RWPE2 (cell line): Measurements from ENCODE around the gene DHRS3.

ENCODE experiments used
- ATAC-seq: fragments of 200-7000 bp; cut with Tn5 transposase; 3 replicates; pipeline ENCODE4 v1.9.1; 2021; ENCODE audit warnings: low read depth
- DNase-seq: peaks from one replicate; pipeline ENCODE4 v3.0.0-alpha.2; 2020; ENCODE audit warnings: low spot score
- H3K27ac ChIP-seq: fragments of 450-650 bp; 2 replicates; pipeline ENCODE4 v1.5.1; 2017; ENCODE audit warnings: mild to moderate bottlenecking; ENCODE audit not compliant: poor library complexity, severe bottlenecking
- H3K27me3 ChIP-seq: fragments of 250-450 bp; sonication (Bioruptor Pico); 2 replicates; pipeline ENCODE4 v1.5.1; 2021; ENCODE audit warnings: mild to moderate bottlenecking, moderate library complexity; ENCODE audit not compliant: insufficient read depth, poor library complexity, severe bottlenecking
- H3K36me3 ChIP-seq: fragments of 250-450 bp; sonication (Bioruptor Pico); 2 replicates; pipeline ENCODE4 v1.5.1; 2020; ENCODE audit warnings: low read depth, mild to moderate bottlenecking, moderate library complexity
- H3K4me1 ChIP-seq: fragments of 250-450 bp; sonication (Bioruptor Pico); 2 replicates; pipeline ENCODE4 v1.5.1; 2021; ENCODE audit warnings: mild to moderate bottlenecking, moderate library complexity; ENCODE audit not compliant: insufficient read depth, poor library complexity, severe bottlenecking
- H3K4me3 ChIP-seq: fragments of 250-450 bp; sonication (Bioruptor Pico); 2 replicates; pipeline ENCODE4 v1.5.1; 2021; ENCODE audit warnings: mild to moderate bottlenecking, moderate library complexity; ENCODE audit not compliant: severe bottlenecking
- H3K9me3 ChIP-seq: fragments of 250-450 bp; sonication (Bioruptor Pico); 2 replicates; pipeline ENCODE4 v1.5.1; 2021; ENCODE audit warnings: mild to moderate bottlenecking, moderate library complexity; ENCODE audit not compliant: severe bottlenecking
- TF ChIP-seq, protein P1 (sequence below): fragments of 450-650 bp; IDR thresholded peaks from one replicate; pipeline ENCODE4 v1.5.1; 2017; ENCODE audit warnings: mild to moderate bottlenecking, moderate library complexity; ENCODE audit not compliant: poor library complexity, severe bottlenecking

DHRS3 gene, protein sequence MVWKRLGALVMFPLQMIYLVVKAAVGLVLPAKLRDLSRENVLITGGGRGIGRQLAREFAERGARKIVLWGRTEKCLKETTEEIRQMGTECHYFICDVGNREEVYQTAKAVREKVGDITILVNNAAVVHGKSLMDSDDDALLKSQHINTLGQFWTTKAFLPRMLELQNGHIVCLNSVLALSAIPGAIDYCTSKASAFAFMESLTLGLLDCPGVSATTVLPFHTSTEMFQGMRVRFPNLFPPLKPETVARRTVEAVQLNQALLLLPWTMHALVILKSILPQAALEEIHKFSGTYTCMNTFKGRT

DNA sequence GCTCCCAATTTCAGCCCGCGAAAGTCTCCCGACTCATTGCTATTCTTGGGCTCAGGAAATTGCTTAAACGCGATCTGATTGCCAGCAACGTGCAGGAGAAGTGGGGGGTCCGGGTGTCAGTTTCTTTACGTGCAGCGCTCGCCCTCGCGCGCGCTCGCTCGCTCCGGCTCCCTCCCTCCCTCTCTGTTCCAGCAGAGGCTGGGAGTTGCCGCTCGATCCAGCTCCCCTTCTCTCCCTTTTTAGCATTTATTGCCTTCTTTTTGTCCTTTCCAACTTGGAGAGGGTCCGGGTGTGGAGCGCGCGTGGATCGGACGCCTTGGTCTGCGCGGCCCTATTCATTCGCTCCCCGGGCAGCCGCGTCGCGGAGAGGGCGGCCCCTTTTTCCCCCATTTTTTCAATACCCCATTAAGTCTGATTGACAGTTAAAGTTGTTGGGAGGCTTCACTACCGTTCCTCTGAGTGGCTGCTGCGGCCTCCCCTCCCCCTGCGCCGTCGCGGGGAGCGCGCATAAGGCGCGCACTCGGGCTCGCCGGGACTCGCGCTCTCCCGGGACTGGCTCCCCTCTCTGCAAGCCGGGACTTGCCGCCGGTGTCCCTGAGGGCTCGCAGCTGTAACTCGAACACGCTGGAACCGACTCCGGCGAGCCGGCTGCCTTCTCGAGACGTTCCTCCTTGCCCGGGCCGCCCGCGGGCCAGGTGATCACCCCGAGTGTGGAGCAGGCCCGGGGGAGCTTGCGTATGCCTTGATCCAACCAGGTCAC is at the start of gene DHRS3:
DHRS3 (minus strand) TSS at position 310 of the 760 bp plus-strand sequence. CDS start 862 bp downstream, outside the sequence.
- no peaks in the 10 kb centered on the region for H3K9me3 ChIP-seq
- no peaks in the 10 kb centered on the region for H3K36me3 ChIP-seq
- H3K27me3 ChIP-seq, result no peaks in the 10 kb centered on the region
- peak within 1 kb of the TSS; percentile 53 for H3K4me3 ChIP-seq
- peaks cover 13% of the 10 kb centered on the region for H3K4me1 ChIP-seq
- DNase-seq (peak; percentile 95), ATAC-seq (peak; percentile 45)
- H3K27ac ChIP-seq, result peak within 1 kb of the TSS; percentile 94
- TF ChIP-seq, protein P1, sequence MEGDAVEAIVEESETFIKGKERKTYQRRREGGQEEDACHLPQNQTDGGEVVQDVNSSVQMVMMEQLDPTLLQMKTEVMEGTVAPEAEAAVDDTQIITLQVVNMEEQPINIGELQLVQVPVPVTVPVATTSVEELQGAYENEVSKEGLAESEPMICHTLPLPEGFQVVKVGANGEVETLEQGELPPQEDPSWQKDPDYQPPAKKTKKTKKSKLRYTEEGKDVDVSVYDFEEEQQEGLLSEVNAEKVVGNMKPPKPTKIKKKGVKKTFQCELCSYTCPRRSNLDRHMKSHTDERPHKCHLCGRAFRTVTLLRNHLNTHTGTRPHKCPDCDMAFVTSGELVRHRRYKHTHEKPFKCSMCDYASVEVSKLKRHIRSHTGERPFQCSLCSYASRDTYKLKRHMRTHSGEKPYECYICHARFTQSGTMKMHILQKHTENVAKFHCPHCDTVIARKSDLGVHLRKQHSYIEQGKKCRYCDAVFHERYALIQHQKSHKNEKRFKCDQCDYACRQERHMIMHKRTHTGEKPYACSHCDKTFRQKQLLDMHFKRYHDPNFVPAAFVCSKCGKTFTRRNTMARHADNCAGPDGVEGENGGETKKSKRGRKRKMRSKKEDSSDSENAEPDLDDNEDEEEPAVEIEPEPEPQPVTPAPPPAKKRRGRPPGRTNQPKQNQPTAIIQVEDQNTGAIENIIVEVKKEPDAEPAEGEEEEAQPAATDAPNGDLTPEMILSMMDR, result no peak

DNA sequence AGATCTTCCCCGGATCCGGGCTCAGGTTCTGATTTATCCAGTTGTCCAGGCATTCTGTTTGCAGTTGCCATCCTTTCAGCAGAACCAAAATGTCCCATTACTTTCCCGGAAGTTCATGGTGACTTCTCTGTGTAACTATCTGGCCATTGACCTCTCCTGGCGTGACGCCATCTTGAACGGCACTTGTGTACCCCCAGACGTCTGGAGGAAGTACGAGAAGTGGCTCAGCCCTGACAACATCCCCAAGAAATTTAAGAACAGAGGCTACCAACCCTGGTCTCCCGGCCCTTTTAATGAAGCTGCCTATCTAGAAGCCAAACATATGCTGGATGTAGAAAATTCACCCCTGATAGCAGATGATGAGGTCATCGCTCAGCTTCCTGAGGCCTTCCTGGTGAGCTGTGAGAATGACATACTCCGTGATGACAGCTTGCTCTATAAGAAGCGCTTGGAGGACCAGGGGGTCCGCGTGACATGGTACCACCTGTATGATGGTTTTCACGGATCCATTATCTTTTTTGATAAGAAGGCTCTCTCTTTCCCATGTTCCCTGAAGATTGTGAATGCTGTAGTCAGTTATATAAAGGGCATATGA is 48.2 kb upstream of the DHRS3 start:
- Histone ChIP-seq H3K4me1 (no peaks in the 10 kb centered on the region), H3K27ac (no peak overlapping the region), H3K4me3 (no peak overlapping the region), H3K27me3 (peaks cover 3% of the 10 kb centered on the region), H3K9me3 (no peaks in the 10 kb centered on the region), H3K36me3 (no peaks in the 10 kb centered on the region)
- ATAC-seq, result no peak
- no peak for DNase-seq
- TF ChIP-seq, protein P1, result no peak

GRCh38 chr1:12665511-12665910 is 47.5 kb upstream of the DHRS3 start:
- Histone ChIP-seq H3K36me3 (no peaks in the 10 kb centered on the region), H3K27ac (no peak overlapping the region), H3K4me1 (no peaks in the 10 kb centered on the region), H3K9me3 (no peaks in the 10 kb centered on the region), H3K27me3 (no peaks in the 10 kb centered on the region), H3K4me3 (no peak overlapping the region)
- TF ChIP-seq, protein P1, result no peak
- DNase-seq (no peak), ATAC-seq (no peak)

- no peaks in the 10 kb centered on the region for H3K9me3 ChIP-seq
- no peak for ATAC-seq
- H3K4me1 ChIP-seq, result no peaks in the 10 kb centered on the region
- no peak for DNase-seq
- no peak overlapping the region for H3K4me3 ChIP-seq
- TF ChIP-seq, protein P1, result no peak
- H3K36me3 ChIP-seq, result no peaks in the 10 kb centered on the region
- no peak overlapping the region for H3K27ac ChIP-seq
- H3K27me3 ChIP-seq, result no peaks in the 10 kb centered on the region
These were observed 44.5 kb upstream of the DHRS3 start for GRCh38 chr1:12662556-12662955.
